Testis (tissue), 2 donors: ENCODE results near the gene THAP4.

ENCODE experiments used
- POLR2A ChIP-seq: fragments of 450-650 bp; IDR thresholded peaks from one replicate; pipeline ENCODE4 v1.6.1; 2017; ENCODE audit warnings: antibody characterized with exemption, mild to moderate bottlenecking, moderate library complexity
- TF ChIP-seq, protein P1 (sequence below), 3 experiments: fragments of 450-650 bp in 2 of 3; fragments of 200-600 bp in 1 of 3; sonication (generic) in 1 of 3; IDR thresholded peaks; one replicate each; pipeline ENCODE4 v1.5.1; 2016 to 2019; ENCODE audit warnings: antibody characterized with exemption in 3 of 3, mild to moderate bottlenecking in 2 of 3, moderate library complexity in 1 of 3

DNA sequence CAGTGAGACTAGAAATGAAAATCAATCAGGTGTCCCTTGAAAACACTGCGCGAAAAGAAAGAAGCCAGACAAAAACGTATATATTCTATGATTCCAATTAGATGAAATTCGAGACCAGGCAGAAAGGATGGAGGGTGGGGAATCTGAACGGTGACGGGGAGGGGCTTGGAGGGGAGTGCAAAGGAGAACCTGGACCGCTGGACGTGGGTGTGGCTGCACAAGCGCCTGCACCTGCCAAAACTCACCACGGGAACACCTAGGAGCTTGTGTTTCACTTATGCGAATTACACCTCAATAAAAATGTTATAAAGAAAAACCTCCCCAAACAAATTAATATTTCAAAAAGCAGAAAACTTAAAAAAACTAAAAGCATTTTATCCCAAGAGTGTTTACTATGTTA is 21.9 kb downstream of the THAP4 start:
- no peak for TF ChIP-seq POLR2A
- TF ChIP-seq, protein P1, sequence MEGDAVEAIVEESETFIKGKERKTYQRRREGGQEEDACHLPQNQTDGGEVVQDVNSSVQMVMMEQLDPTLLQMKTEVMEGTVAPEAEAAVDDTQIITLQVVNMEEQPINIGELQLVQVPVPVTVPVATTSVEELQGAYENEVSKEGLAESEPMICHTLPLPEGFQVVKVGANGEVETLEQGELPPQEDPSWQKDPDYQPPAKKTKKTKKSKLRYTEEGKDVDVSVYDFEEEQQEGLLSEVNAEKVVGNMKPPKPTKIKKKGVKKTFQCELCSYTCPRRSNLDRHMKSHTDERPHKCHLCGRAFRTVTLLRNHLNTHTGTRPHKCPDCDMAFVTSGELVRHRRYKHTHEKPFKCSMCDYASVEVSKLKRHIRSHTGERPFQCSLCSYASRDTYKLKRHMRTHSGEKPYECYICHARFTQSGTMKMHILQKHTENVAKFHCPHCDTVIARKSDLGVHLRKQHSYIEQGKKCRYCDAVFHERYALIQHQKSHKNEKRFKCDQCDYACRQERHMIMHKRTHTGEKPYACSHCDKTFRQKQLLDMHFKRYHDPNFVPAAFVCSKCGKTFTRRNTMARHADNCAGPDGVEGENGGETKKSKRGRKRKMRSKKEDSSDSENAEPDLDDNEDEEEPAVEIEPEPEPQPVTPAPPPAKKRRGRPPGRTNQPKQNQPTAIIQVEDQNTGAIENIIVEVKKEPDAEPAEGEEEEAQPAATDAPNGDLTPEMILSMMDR (IDR thresholded peaks at IDR 0.05), result no peak
